DMS153 (cell line): ENCODE results near the gene POU2AF1.
"Not testable (repeated sequence)": the region's sequence is repeated elsewhere in the genome, so short reads cannot be mapped to it uniquely, and the experiment has no call there.

Source experiments
- DNase-seq: peaks from one replicate; lab custom pipeline; 2025; lab: John Stamatoyannopoulos, UW

POU2AF1 gene

GRCh38 chr11:111409915-111410314, 30.8 kb upstream of the POU2AF1 start:
- DNase-seq: no peak

- DNase-seq: no peak
Measured at GRCh38 chr11:111408789-111409727, 30.0 kb upstream of the POU2AF1 start.

GRCh38 chr11:111407652-111408051, 28.6 kb upstream of the POU2AF1 start:
- DNase-seq: no peak

GRCh38 chr11:111406589-111406988, 27.5 kb upstream of the POU2AF1 start:
- no peak for DNase-seq

- DNase-seq: no peak
Measured at GRCh38 chr11:111406091-111406490, 27.0 kb upstream of the POU2AF1 start.

- DNase-seq: no peak
Measured at GRCh38 chr11:111405551-111405950, 26.5 kb upstream of the POU2AF1 start.

- DNase-seq: peak; percentile 28
Measured at GRCh38 chr11:111403051-111403726, 24.1 kb upstream of the POU2AF1 start.

GRCh38 chr11:111402411-111402810, 23.3 kb upstream of the POU2AF1 start:
- peak; percentile 84 for DNase-seq

- not testable (repeated sequence) for DNase-seq
Measured at GRCh38 chr11:111401957-111402356, 22.9 kb upstream of the POU2AF1 start.

GRCh38 chr11:111400595-111400994, 21.5 kb upstream of the POU2AF1 start:
- no peak for DNase-seq

- DNase-seq: no peak
Measured at GRCh38 chr11:111399187-111400031, 20.3 kb upstream of the POU2AF1 start.

GRCh38 chr11:111397034-111397433, 18.0 kb upstream of the POU2AF1 start:
- DNase-seq: no peak

GRCh38 chr11:111395749-111396148, 16.7 kb upstream of the POU2AF1 start:
- no peak for DNase-seq

GRCh38 chr11:111395081-111395480, 16.0 kb upstream of the POU2AF1 start:
- DNase-seq: peak; percentile 32

- not testable (repeated sequence) for DNase-seq
Measured at GRCh38 chr11:111394147-111394546, 15.1 kb upstream of the POU2AF1 start.

GRCh38 chr11:111393585-111393984, 14.5 kb upstream of the POU2AF1 start:
- DNase-seq: no peak

- DNase-seq: no peak
Measured at GRCh38 chr11:111393096-111393495, 14.0 kb upstream of the POU2AF1 start.

- DNase-seq: no peak
Measured at GRCh38 chr11:111392552-111392951, 13.5 kb upstream of the POU2AF1 start.

- DNase-seq: no peak
Measured at GRCh38 chr11:111391328-111392124, 12.5 kb upstream of the POU2AF1 start.

- DNase-seq: no peak
Measured at GRCh38 chr11:111388842-111389241, 9.8 kb upstream of the POU2AF1 start.

GRCh38 chr11:111388420-111388819, 9.3 kb upstream of the POU2AF1 start:
- no peak for DNase-seq
